ENCODE data around the gene VTA1. TPM values are rescaled to one million over a fixed set of nuclear protein-coding genes. Genes with fewer than 3 reads are reported as not detected.

The VTA1 gene
- polyA plus RNA-seq, 1 of the 3 experiments (the other 2 are of a cell fraction) = 60.1 TPM

- Histone ChIP-seq H3K9me3 (peaks cover 19% of the 10 kb centered on the region), H3K4me2 (no peak overlapping the region), H3K27me3 (ENCODE audit: insufficient read depth) (no peaks in the 10 kb centered on the region), H4K20me1 (ENCODE audit: insufficient read depth) (no peaks in the 10 kb centered on the region), H3K27ac (ENCODE audit: low read depth in 2 of 2, low read length in 1 of 2) (no peak overlapping the region), H3K36me3 (replicated peaks in 1 of 2; ENCODE audit: control insufficient read depth in 1 of 2, insufficient read depth in 2 of 2, low read length in 1 of 2) (peaks cover 60 to 74% of the 10 kb centered on the region in 2 experiments), H3K79me2 (ENCODE audit: insufficient read depth) (peaks cover 21% of the 10 kb centered on the region), H2AFZ (ENCODE audit: low read depth) (no peak overlapping the region), H3K9ac (no peak overlapping the region), H3K4me3 (ENCODE audit: low read depth in 2 of 2, low read length in 1 of 2) (no peak overlapping the region), H3K4me1 (ENCODE audit: control insufficient read depth in 1 of 2, insufficient read depth in 2 of 2, low read depth in 1 of 2, low read length in 1 of 2) (no peaks in the 10 kb centered on the region), H3K9me2 (0 out of 2 replicates have a peak, but pooled peaks cover 3% of the 10 kb centered on the region), H3F3A (replicated peaks; ENCODE audit: insufficient read depth) (peaks cover 12% of the 10 kb centered on the region)
- TF ChIP-seq NFIC (IDR thresholded peaks at IDR 0.05; ENCODE audit: borderline replicate concordance) (no peak), GATA2 (CRISPR knock-in tag; IDR thresholded peaks at IDR 0.05) (no peak), POLR2AphosphoS5 (IDR thresholded peaks at IDR 0.05; ENCODE audit: low read depth, low read length) (no peak)
- no peak for DNase-seq
- ChIA-PET CTCF (interaction anchor here (1.0 to 1.4 kb wide), 3 partner anchors 18 to 30 kb away, joined by 3 to 5 read pairs (median 5); no protein-coding TSS in a partner anchor), POLR2A (no interaction called here)
Observed at GRCh38 chr6:142178129-142178528, 31.1 kb downstream of the VTA1 start.

GRCh38 chr6:142182004-142182403, 34.9 kb downstream of the VTA1 start:
- Histone ChIP-seq H3K36me3 (replicated peaks in 1 of 2; ENCODE audit: control insufficient read depth in 1 of 2, insufficient read depth in 2 of 2, low read length in 1 of 2) (peaks cover 38 to 44% of the 10 kb centered on the region in 2 experiments), H3F3A (replicated peaks; ENCODE audit: insufficient read depth) (peaks cover 22% of the 10 kb centered on the region), H3K27ac (ENCODE audit: low read depth in 2 of 2, low read length in 1 of 2) (no peak overlapping the region), H3K4me3 (ENCODE audit: low read depth in 2 of 2, low read length in 1 of 2) (no peak overlapping the region), H4K20me1 (ENCODE audit: insufficient read depth) (no peaks in the 10 kb centered on the region), H3K27me3 (ENCODE audit: insufficient read depth) (no peaks in the 10 kb centered on the region), H2AFZ (ENCODE audit: low read depth) (no peak overlapping the region), H3K9ac (no peak overlapping the region), H3K9me2 (no peaks in the 10 kb centered on the region), H3K4me2 (no peak overlapping the region), H3K79me2 (ENCODE audit: insufficient read depth) (peaks cover 21% of the 10 kb centered on the region), H3K4me1 (ENCODE audit: control insufficient read depth in 1 of 2, insufficient read depth in 2 of 2, low read depth in 1 of 2, low read length in 1 of 2) (peaks cover 0 to under 1% of the 10 kb centered on the region in 2 experiments; a peak in 2 of 4 replicates), H3K9me3 (peaks cover 14% of the 10 kb centered on the region; the same call in 1 of the 2 replicates)
- no peak for DNase-seq
- CTCF ChIA-PET = no interaction called here
- TF ChIP-seq EZH2phosphoT487 (IDR thresholded peaks at IDR 0.05; ENCODE audit: borderline replicate concordance, low read depth) (no peak), MEF2A (IDR thresholded peaks at IDR 0.05; ENCODE audit: borderline replicate concordance, low read depth) (no peak), USF1 (IDR thresholded peaks at IDR 0.05; ENCODE audit: borderline replicate concordance, low read depth) (no peak)
- POLR2A ChIA-PET = no interaction called here

GRCh38 chr6:142183351-142183750, 36.3 kb downstream of the VTA1 start:
- Histone ChIP-seq H3K27ac (ENCODE audit: low read depth in 2 of 2, low read length in 1 of 2) (no peak overlapping the region), H3K9me3 (peaks cover under 1% of the 10 kb centered on the region; the same call in 1 of the 2 replicates), H3K4me1 (ENCODE audit: control insufficient read depth in 1 of 2, insufficient read depth in 2 of 2, low read depth in 1 of 2, low read length in 1 of 2) (peaks cover 0 to 6% of the 10 kb centered on the region in 2 experiments; a peak in 2 of 4 replicates), H3K9ac (no peak overlapping the region), H3K79me2 (ENCODE audit: insufficient read depth) (peaks cover 16% of the 10 kb centered on the region), H4K20me1 (ENCODE audit: insufficient read depth) (no peaks in the 10 kb centered on the region), H3K9me2 (no peaks in the 10 kb centered on the region), H2AFZ (ENCODE audit: low read depth) (no peak overlapping the region), H3F3A (replicated peaks; ENCODE audit: insufficient read depth) (peaks cover 19% of the 10 kb centered on the region), H3K4me3 (ENCODE audit: low read depth in 2 of 2, low read length in 1 of 2) (no peak overlapping the region), H3K36me3 (replicated peaks in 1 of 2; ENCODE audit: control insufficient read depth in 1 of 2, insufficient read depth in 2 of 2, low read length in 1 of 2) (peaks cover 24 to 30% of the 10 kb centered on the region in 2 experiments), H3K27me3 (ENCODE audit: insufficient read depth) (no peaks in the 10 kb centered on the region), H3K4me2 (no peak overlapping the region)
- POLR2A ChIA-PET = no interaction called here
- WGBS (ENCODE audit: low lambda C conversion rate) = 96% methylated on average over 1 of the region's 1 CpG
- no peak for TF ChIP-seq TCF12 (IDR thresholded peaks at IDR 0.05)
- TF ChIP-seq RFX5 (IDR thresholded peaks at IDR 0.05; ENCODE audit: low read length) = no peak
- no peak for TF ChIP-seq CHD2 (IDR thresholded peaks at IDR 0.05; ENCODE audit: low read length, partially characterized antibody)
- TF ChIP-seq JUND (IDR thresholded peaks at IDR 0.05) = no peak
- TF ChIP-seq MXI1 (IDR thresholded peaks at IDR 0.05; ENCODE audit: low read depth, low read length) = no peak
- TF ChIP-seq NRF1 (IDR thresholded peaks at IDR 0.05; ENCODE audit: low read depth, low read length) = no peak
- no peak for TF ChIP-seq REST (IDR thresholded peaks at IDR 0.05; ENCODE audit: low read depth, low read length)
- no peak for TF ChIP-seq MEF2A (IDR thresholded peaks at IDR 0.05; ENCODE audit: borderline replicate concordance, low read depth)
- no peak for TF ChIP-seq IRF3 (IDR thresholded peaks at IDR 0.05; ENCODE audit: low read depth, low read length)
- no peak for TF ChIP-seq SMC3 (IDR thresholded peaks at IDR 0.05; ENCODE audit: low read depth, low read length)
- CTCF ChIA-PET = no interaction called here
- no peak for DNase-seq
